MM.1S (cell line): ENCODE results near the gene ADGRL3.

Experiments used
- DNase-seq: peaks from one replicate; pipeline ENCODE4 v3.0.0-alpha.2; 2015
- H2AFZ ChIP-seq: fragments of 300-600 bp; sonication (generic); 2 replicates; pipeline ENCODE4 v1.6.0; 2016; ENCODE audit warnings: antibody characterized with exemption, low read length
- H3F3A ChIP-seq: fragments of 300-600 bp; sonication (generic); 2 replicates; pipeline ENCODE4 v1.6.1; 2016; ENCODE audit warnings: mild to moderate bottlenecking, antibody characterized with exemption, low read length, moderate library complexity, mixed read lengths; ENCODE audit not compliant: insufficient read depth
- H3K27ac ChIP-seq: fragments of 300-600 bp; sonication (generic); 2 replicates; pipeline ENCODE4 v1.5.1; 2016; ENCODE audit warnings: mild to moderate bottlenecking, low read length
- H3K27me3 ChIP-seq: fragments of 300-600 bp; sonication (generic); replicated peaks from 2 replicates; pipeline ENCODE4 v1.6.0; 2016; ENCODE audit warnings: low read length; ENCODE audit not compliant: insufficient read depth
- H3K36me3 ChIP-seq: fragments of 300-600 bp; sonication (generic); replicated peaks from 2 replicates; pipeline ENCODE4 v1.6.1; 2016; ENCODE audit warnings: mild to moderate bottlenecking, low read length, mixed read lengths; ENCODE audit not compliant: insufficient read depth
- H3K4me1 ChIP-seq: fragments of 300-600 bp; sonication (generic); 2 replicates; pipeline ENCODE4 v1.6.1; 2016; ENCODE audit warnings: low read length, mixed read lengths
- H3K4me2 ChIP-seq: fragments of 300-600 bp; sonication (generic); 2 replicates; pipeline ENCODE4 v1.6.0; 2016; ENCODE audit warnings: low read depth, low read length
- H3K4me3 ChIP-seq: fragments of 300-600 bp; sonication (generic); 2 replicates; pipeline ENCODE4 v1.5.1; 2016; ENCODE audit warnings: low read length, mixed read lengths
- H3K79me2 ChIP-seq: fragments of 300-600 bp; sonication (generic); 2 replicates; pipeline ENCODE4 v1.6.1; 2016; ENCODE audit warnings: mixed run types, low read length, mixed read lengths
- H3K9ac ChIP-seq: fragments of 300-600 bp; sonication (generic); 2 replicates; pipeline ENCODE4 v1.6.1; 2016; ENCODE audit warnings: low read length, mixed read lengths
- H3K9me2 ChIP-seq: fragments of 300-600 bp; sonication (generic); replicated peaks from 2 replicates; pipeline ENCODE4 v1.6.1; 2016; ENCODE audit warnings: mild to moderate bottlenecking, low read length, mixed read lengths; ENCODE audit not compliant: insufficient read depth
- H3K9me3 ChIP-seq: fragments of 300-600 bp; sonication (generic); replicated peaks from 2 replicates; pipeline ENCODE4 v1.6.1; 2016; ENCODE audit warnings: mild to moderate bottlenecking, low read length, mixed read lengths; ENCODE audit not compliant: insufficient read depth
- H4K20me1 ChIP-seq: fragments of 300-600 bp; sonication (generic); 2 replicates; pipeline ENCODE4 v1.6.1; 2016; ENCODE audit warnings: mild to moderate bottlenecking, low read length, moderate library complexity, mixed read lengths; ENCODE audit not compliant: insufficient read depth
- CTCF ChIP-seq: fragments of 300-600 bp; sonication (generic); IDR thresholded peaks from 2 replicates; pipeline ENCODE4 v1.5.1; 2016; ENCODE audit warnings: antibody characterized with exemption, low read length, mixed read lengths
- EZH2 ChIP-seq: fragments of 300-600 bp; sonication (generic); optimal IDR thresholded peaks from 2 replicates; pipeline ENCODE3; 2017; ENCODE audit warnings: low read depth, mild to moderate bottlenecking, antibody characterized with exemption, low read length, mixed read lengths
- EZH2phosphoT487 ChIP-seq: fragments of 300-600 bp; sonication (generic); IDR thresholded peaks from 2 replicates; pipeline ENCODE4 v1.6.1; 2018; ENCODE audit warnings: antibody characterized with exemption, low read length

The ADGRL3 gene

GRCh38 chr4:62051332-62051731, 851.2 kb downstream of the ADGRL3 start:
- Histone ChIP-seq H3K4me3 (no peak overlapping the region), H3K9me2 (no peaks in the 10 kb centered on the region), H2AFZ (no peak overlapping the region), H4K20me1 (no peaks in the 10 kb centered on the region), H3K9ac (no peak overlapping the region), H3K27me3 (no peaks in the 10 kb centered on the region), H3K4me2 (no peak overlapping the region), H3K36me3 (no peaks in the 10 kb centered on the region), H3K9me3 (no peaks in the 10 kb centered on the region), H3F3A (no peaks in the 10 kb centered on the region), H3K79me2 (no peaks in the 10 kb centered on the region), H3K4me1 (no peaks in the 10 kb centered on the region), H3K27ac (no peak overlapping the region)
- TF ChIP-seq CTCF (no peak), EZH2 (no peak), EZH2phosphoT487 (no peak)
- no peak for DNase-seq

DNA sequence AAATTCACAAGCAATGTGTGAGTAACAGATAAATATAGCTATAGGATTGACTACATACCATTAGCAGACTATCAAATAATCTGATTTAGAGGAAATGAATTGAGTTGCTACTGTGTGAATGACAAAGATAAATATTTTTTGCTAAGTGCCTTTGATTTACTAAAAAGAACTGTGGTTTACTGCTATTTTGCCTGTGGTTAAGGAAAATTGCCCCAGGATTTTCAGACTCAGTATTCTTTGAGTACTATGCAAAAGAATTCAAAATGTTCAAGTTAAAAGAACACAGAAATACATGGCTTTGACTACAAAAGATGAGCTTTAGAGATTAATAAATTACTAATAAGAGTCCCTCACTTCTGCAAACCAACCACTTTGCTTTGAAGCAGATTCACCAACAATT, 853.8 kb downstream of the ADGRL3 start:
- Histone ChIP-seq H2AFZ (no peak overlapping the region), H3K9me2 (no peaks in the 10 kb centered on the region), H3F3A (no peaks in the 10 kb centered on the region), H3K9ac (no peak overlapping the region), H3K27ac (no peak overlapping the region), H3K4me1 (no peaks in the 10 kb centered on the region), H3K4me3 (no peak overlapping the region), H3K4me2 (no peak overlapping the region), H3K9me3 (no peaks in the 10 kb centered on the region), H3K36me3 (no peaks in the 10 kb centered on the region), H3K79me2 (no peaks in the 10 kb centered on the region), H3K27me3 (no peaks in the 10 kb centered on the region), H4K20me1 (no peaks in the 10 kb centered on the region)
- no peak for DNase-seq
- no peak for TF ChIP-seq CTCF
- TF ChIP-seq EZH2phosphoT487: no peak
- no peak for TF ChIP-seq EZH2

DNA sequence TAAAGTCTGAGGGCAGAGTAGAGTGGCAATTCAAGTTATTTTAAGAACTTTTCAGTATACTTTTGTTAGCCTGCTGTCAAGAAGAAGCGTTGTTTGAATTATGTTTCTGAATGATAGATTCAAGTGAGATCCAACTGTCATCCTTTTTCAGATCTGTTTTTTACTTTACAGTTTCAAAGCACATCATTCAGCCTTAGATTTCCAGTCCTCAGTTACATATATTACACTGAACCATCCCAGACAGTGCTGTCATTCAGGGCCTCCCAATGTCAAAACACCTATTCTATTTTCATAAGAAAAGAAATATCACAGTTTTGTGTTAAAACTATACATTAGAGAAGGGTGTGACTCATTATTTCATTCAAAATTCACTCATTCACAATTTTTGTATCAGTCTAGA, 856.9 kb downstream of the ADGRL3 start:
- Histone ChIP-seq H3K9ac (no peak overlapping the region), H3K27ac (no peak overlapping the region), H3K36me3 (no peaks in the 10 kb centered on the region), H3K9me3 (no peaks in the 10 kb centered on the region), H4K20me1 (no peaks in the 10 kb centered on the region), H3F3A (no peaks in the 10 kb centered on the region), H3K27me3 (no peaks in the 10 kb centered on the region), H2AFZ (no peak overlapping the region), H3K79me2 (no peaks in the 10 kb centered on the region), H3K4me3 (no peak overlapping the region), H3K9me2 (no peaks in the 10 kb centered on the region), H3K4me1 (no peaks in the 10 kb centered on the region), H3K4me2 (no peak overlapping the region)
- TF ChIP-seq EZH2phosphoT487 (no peak), EZH2 (no peak), CTCF (no peak)
- DNase-seq: no peak

DNA sequence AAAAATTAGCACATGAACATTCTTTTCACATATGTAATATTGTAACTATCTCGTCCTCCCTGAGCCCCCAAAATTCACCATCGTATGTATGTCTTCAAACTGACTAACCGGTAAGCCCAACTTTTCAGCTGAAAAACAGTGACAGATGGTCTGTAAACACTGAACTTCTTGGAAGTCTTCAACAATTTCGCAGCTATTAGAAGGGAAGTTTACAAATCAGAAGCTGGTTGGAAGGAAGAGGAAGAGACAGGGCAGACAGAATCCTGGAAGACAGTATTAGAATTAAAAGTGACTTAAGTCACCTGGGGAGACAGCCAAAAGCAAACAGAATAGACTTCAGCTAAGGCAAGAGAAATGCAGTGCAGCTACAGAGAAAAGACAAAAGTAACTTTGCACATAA, 858.4 kb downstream of the ADGRL3 start:
- Histone ChIP-seq H3K27ac (no peak overlapping the region), H4K20me1 (no peaks in the 10 kb centered on the region), H3K27me3 (no peaks in the 10 kb centered on the region), H3K79me2 (no peaks in the 10 kb centered on the region), H3K9me3 (no peaks in the 10 kb centered on the region), H3K4me2 (no peak overlapping the region), H3K9me2 (no peaks in the 10 kb centered on the region), H3K4me1 (no peaks in the 10 kb centered on the region), H3F3A (no peaks in the 10 kb centered on the region), H2AFZ (no peak overlapping the region), H3K4me3 (no peak overlapping the region), H3K36me3 (no peaks in the 10 kb centered on the region), H3K9ac (no peak overlapping the region)
- TF ChIP-seq CTCF (no peak), EZH2 (no peak), EZH2phosphoT487 (no peak)
- DNase-seq: no peak
